Inflammatory macrophage treated with lipopolysaccharide for 4 hours (primary cell): ENCODE results near the gene ENPP6.
"Not testable (repeated sequence)": the region's sequence is repeated elsewhere in the genome, so short reads cannot be mapped to it uniquely, and the experiment has no call there.

Experiments
- DNase-seq: peaks from one replicate; pipeline ENCODE4 v3.0.0-alpha.2; 2020

Gene ENPP6

GRCh38 chr4:184234155-184234554, 16.5 kb upstream of the ENPP6 start:
- DNase-seq, result no peak

DNA sequence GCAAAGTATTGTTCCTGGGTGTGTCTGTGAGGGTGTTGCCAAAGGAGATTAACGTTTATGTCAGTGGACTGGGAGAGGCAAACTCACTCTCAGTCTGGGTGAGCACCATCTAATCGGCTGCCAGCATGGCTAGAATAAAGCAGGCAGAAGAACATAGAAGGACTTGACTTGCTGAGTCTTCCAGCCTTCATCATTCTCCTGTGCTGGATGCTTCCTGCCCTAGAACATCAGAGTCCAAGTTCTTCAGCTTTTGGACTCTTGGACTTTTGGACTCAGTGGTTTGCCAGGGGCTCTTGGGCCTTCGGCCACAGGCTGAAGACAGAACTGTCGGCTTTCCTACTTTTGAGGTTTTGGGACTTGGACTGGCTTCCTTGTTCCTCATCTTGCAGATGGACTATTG, 15.3 kb upstream of the ENPP6 start:
- DNase-seq, result no peak

DNA sequence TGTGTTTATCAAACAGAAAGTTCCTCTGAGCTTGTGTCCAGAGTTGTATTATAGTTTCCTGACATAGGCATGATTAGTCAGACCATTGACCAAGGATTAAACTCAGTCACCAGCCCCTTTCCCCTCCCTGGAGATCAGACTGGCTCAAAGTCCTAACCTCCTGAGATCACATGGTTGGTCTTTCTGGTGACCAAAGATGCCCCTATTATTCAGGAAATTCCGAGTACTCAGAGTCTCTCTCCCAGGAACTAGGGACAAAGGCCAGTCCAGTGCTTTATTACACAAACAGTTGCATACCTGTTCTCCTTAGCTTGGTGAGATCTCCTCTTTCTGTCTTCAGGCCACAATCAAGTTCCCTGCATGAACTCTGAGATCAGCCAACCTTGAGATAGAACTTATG, 14.5 kb upstream of the ENPP6 start:
- no peak for DNase-seq

DNA sequence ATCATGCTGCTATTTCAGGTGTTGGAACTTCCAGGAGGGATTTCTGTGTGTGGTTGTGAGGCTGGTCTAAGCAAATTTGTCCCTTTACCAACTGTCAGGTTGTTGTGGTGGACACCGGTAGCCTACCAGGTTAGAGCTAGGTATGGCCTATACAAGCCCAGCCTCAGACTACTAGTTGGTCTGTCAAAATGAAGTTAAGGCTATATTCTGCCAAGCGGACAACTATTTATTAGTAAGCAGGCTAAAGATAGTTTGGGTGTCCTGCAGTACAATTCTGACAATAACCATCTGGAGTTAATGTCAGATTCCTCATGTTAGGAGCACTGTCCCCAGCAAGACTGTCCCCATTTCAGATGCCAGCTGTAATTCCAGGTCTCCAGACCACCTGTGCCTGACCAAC, 13.9 kb upstream of the ENPP6 start:
- no peak for DNase-seq

DNA sequence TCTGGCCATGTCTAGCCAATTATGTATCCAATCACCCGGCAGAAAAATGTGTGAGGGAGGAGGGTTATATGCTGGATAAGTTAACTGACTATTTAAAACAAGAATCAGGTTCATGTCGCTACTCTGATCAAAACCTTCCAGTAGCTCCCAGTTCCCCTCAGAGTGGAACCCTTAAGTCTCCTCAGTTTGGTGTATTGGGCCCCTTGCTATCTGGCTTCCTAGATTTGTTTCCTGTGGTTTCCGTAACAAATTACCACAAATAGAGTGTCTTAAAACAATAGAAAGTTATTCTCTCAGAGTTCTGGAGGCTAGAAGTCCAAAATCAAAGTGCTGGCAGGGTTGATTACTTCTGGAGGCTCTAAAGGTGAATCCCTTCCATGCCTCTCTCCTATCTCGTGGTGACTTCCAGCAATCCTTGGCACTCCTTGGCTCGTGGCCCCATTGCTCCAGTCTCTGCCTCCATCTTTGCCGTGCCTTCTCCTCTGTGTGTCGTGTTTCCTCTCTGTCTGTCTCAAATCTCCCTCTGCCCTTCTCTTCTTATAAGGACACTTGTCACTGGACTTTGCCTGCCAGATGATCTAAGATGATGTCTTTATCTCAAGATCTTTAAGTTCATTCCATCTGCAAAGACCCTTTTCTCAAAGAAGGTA, 10.5 kb upstream of the ENPP6 start:
- DNase-seq, result no peak

- DNase-seq, result no peak
These were observed 1.2 kb downstream of the ENPP6 start for GRCh38 chr4:184216515-184216914.

- no peak for DNase-seq
These were observed 1.9 kb downstream of the ENPP6 start for GRCh38 chr4:184215709-184216328.

DNA sequence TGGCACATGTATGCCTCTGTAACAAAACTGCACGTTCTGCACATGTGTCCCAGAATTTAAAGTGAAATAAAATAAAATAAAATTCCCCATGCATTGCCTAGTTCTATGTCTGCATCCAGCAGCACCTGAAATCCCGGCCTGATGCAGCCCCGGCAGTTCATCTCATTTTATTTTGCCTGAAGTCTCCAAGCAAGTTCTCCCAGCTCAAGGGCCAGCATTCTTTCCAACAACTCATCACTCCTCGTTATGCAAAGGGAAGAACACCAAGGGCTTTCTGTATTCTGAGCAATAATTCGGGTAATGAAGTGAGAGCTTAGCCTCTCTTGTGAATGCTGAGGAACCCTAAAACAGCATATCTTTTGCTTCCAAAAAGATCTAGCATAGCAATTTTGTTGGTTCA, 2.7 kb downstream of the ENPP6 start:
- no peak for DNase-seq

- DNase-seq, result not testable (repeated sequence)
These were observed 9.7 kb downstream of the ENPP6 start for GRCh38 chr4:184207734-184208607.

- DNase-seq, result no peak
These were observed 12.4 kb downstream of the ENPP6 start for GRCh38 chr4:184205243-184205642.

DNA sequence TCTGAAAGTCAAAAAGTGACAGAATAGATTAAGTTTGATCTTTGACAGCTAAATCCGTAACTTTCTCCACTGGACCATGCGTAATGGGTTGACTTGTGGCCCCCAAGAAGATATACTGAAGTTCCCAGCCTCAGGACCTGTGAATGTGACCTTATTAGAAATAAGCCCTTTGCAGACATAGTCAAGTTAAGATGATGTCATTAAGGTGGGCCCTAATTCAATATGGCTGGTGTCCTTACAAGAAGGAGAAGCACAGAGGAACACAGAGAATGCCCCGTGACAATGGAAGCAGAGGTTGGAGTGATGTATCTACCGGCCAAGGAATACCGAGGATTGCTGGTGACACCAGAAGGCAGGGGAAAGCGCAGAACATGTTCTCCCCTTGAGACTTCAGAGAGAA, 14.4 kb downstream of the ENPP6 start:
- DNase-seq, result no peak

DNA sequence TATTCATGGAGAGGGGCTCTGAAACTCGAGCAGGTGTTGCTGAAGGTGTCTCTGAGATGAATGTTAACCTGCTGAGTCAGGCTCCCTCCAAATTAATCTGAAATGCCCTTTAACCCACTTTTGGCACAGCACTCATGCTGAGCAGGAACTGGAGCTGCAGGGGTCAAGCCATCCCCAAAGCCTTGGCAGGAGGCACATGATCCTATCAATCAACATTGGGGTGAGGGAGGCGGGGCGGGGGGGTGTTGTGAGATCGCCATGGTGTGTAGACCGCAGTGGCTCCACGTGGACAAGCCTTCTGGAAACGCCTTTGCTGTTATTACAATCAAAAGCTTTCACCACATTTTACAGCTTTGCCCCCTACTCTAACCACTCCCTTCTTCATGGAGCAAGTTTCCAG, 16.5 kb downstream of the ENPP6 start:
- DNase-seq, result no peak

GRCh38 chr4:184200296-184200695, 17.4 kb downstream of the ENPP6 start:
- DNase-seq, result no peak

DNA sequence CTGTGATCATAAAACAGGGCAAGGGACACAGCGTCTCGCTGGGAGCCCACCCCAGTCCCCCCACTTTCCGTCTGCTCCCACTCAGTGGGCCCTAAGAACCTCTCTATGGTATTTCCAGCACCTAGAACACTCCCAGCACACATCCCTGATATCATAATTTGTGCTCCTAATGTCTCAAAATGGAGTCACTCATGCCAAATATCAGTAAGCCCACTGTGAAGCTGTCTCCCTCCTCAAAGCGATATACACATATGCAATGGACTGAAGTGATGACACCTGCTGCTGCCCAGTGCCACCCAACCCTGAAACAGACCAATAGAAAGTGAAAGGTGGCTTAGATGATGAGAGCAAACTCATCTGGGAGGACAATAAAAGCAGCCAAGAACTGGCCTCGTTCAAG, 17.9 kb downstream of the ENPP6 start:
- no peak for DNase-seq

- no peak for DNase-seq
These were observed 19.5 kb downstream of the ENPP6 start for GRCh38 chr4:184198190-184198589.

DNA sequence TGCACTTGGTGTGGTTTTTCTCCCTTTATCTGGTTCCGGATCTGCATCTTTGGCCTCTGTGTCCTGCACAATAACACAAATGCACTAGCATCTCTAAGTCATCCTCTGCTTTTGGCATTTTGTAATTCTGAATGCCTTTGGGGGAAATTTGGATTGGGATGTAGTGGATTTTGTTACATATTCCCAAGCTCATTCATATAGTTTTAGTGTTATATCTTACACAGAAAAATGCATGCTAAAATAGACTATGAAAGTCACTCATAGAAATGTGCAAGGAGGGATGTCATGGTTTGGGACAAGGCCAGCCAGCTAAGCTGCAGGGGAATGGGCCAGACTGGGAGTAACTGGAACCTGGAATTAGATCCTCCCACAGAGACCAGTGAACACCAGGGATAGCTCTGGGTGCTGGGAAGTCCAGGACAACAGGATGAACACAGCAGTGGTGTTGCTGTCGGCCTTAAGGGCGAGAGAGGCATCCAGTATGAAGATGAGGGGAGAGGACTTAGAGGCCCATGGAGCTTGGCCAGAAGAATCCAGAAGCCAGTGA, 20.1 kb downstream of the ENPP6 start:
- DNase-seq, result no peak

DNA sequence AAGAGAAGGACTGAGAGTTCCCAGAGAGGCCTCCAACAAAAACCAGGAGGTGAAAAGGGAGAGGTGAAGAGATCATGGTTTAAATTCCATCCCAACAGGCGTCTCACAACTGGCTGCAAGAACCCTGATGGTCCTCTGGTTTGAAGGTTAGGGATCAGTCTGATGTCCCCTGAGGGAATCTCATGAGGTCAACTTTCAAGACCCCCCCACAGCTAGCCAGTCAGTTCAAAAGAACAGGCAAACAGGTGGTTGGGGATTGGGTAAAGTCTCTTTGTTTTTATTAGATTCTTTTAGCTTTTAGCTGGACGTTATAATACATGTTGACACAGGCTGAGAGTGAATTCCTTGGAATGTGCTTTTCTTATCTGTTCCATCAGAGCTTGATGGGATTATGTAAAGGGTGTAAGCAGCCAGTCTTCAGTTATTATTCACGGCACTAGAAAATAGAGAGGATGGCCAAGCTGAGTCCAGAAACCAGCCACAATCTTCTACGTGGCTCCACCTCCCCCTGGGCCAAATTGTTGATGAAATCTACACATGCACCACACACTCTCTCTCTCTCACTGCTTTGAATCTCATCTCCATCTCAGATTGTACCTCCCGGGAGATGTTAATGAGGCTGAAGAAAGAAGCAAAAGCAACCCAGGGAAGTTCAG, 20.8 kb downstream of the ENPP6 start:
- DNase-seq, result no peak

DNA sequence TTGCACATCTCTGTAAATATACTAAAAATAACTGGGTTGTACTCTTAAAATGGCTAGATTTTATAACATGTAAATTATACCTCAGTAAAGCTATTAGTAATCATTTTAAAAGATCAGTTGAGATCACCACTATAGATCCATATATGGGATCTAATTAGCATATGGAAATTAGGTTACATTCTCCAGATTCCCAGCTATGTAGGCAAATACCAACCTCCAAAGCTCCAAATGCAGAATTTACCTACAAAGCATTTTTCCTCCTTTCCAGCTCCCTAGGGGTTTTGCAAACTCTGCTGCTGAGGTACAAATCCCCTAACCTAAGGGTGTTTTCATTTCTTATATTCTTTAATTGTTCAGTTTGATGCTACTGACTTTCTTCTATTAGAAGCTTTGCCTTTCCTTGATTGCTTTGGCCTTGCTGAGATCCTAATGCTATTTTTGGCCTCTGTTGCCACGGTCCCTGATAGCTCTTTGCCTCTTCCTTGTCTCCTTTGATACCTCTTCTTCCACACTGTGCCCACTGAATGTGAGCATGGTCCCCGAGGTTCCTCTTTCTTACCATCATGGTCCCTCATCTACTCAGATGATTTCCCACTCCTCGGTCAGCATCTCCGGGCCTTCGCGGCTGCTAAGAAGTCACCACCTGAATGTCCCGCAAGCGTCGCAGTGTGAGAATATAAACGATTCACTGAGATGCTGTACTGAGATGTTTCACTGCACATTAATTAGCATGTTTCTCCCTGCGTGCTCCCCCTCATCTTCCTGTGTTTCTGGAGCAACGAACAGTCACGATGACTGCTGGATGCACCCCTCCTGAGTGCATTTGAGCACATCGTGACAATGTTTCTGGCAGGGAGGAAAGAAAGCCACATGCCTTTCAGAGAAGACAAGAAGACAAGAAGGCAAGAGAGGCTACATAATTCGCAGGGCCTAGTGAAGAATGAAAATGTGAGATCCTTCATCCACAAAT, 23.8 kb downstream of the ENPP6 start:
- no peak for DNase-seq

DNA sequence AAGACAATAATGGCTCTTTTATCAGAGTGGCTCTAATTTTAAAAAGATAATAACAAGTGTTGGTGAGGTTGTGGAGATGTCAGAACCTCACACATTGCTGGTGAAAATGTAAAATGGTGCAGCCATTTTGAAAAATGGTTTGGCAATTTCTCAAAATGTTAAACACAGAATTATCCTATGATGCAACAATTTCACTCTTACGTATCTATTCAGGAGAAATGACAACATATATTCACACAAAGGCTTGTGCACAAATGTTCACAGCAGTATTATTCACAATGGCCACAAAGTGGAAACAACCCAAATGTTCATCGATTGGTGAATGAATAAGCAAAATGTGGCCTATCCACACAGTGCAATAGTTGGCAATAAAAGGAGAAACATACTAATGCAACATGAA, 24.7 kb downstream of the ENPP6 start:
- DNase-seq, result no peak

DNA sequence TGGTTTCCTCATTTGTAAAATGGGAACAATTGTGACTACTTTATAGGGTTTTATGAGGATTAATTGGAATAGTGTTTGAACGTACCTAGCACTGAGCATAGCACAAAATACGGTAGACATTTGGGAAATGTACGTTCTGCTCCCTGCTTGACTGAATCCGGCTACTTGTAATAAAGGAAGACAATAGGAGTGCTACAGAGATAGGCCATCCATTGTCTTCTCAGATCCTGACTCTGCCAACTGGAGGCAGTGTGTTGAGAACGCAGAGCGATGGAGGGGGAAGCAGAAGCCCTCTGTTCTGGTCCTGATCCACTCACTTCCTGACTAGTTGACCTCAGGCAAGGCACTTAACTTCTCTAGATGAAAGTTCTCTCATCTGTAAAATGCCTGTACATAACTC, 26.4 kb downstream of the ENPP6 start:
- DNase-seq, result no peak

DNA sequence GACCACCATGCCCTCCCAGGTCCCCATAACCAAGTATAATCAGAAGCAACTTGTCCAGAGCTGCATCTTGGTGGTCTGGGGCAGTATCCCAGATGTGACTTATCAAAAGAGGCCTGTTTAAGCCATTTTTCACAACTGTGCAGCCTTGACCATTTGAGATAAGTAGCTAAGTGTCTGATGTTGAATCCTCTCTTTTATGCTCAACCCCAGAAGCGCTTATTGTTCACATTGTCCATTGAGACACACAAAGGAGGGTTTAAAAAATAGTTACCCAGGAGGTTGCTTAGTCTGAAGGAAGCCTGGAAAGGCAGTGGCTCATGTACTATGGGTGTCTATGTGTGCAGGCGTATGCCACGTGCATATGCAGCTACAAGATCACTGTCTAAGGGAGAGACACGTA, 27.0 kb downstream of the ENPP6 start:
- no peak for DNase-seq

DNA sequence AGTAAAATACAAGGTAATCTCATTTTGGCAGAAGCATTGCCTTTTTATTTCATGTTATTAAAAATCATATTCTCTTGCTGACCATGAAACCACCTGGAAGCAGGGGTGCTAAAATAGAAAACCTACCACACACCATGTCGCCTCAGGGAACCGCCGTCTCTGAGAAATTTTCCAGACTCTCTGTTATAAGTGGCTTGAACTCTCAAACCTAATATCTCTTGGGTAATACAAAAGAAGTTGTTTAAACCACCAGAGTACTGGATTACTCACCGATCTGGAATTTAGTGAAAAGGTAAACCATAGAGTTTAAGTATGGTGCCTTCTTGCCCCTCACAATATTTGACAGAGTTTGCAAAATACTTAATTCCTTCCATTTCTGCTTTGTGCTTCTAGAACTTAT, 27.7 kb downstream of the ENPP6 start:
- DNase-seq, result no peak
